Inflammatory macrophage treated with lipopolysaccharide for 1 hour (primary cell): ENCODE measurements around the gene CLK2.
"Not testable (repeated sequence)": the region's sequence is repeated elsewhere in the genome, so short reads cannot be mapped to it uniquely, and the experiment has no call there.

Experiments used
- DNase-seq, 2 donors: peaks; one replicate each; pipeline ENCODE4 v3.0.0-alpha.2; 2020 to 2022

CLK2 gene

GRCh38 chr1:155295942-155296267 lies 22.6 kb upstream of the CLK2 start:
- no peak for DNase-seq

- DNase-seq: no peak
Measured at GRCh38 chr1:155295183-155295941, 22.1 kb upstream of the CLK2 start.

- DNase-seq: no peak
Measured at GRCh38 chr1:155294520-155295182, 21.3 kb upstream of the CLK2 start.

- DNase-seq: no peak
Measured at GRCh38 chr1:155293086-155293749, 19.9 kb upstream of the CLK2 start.

- DNase-seq: not testable (repeated sequence)
Measured at GRCh38 chr1:155291006-155291405, 17.7 kb upstream of the CLK2 start.

- no peak for DNase-seq
Measured at GRCh38 chr1:155287987-155288543, 14.8 kb upstream of the CLK2 start.

GRCh38 chr1:155286544-155286943 lies 13.2 kb upstream of the CLK2 start:
- DNase-seq: no peak

- no peak for DNase-seq
Measured at GRCh38 chr1:155285631-155286044, 12.3 kb upstream of the CLK2 start.

GRCh38 chr1:155285063-155285462 lies 11.8 kb upstream of the CLK2 start:
- DNase-seq: no peak

- no peak for DNase-seq
Measured at GRCh38 chr1:155284476-155284875, 11.2 kb upstream of the CLK2 start.

GRCh38 chr1:155282488-155283091 lies 9.3 kb upstream of the CLK2 start:
- DNase-seq: no peak

- no peak for DNase-seq
Measured at GRCh38 chr1:155279268-155279667, 6.0 kb upstream of the CLK2 start.

GRCh38 chr1:155278689-155279160 lies 5.4 kb upstream of the CLK2 start:
- DNase-seq: no peak

GRCh38 chr1:155277902-155278688 lies 4.8 kb upstream of the CLK2 start:
- peak; percentile 12 to 23 for DNase-seq

- peak; percentile 91 to 98 for DNase-seq
Measured at GRCh38 chr1:155277070-155277901, 4.0 kb upstream of the CLK2 start, which contains the start of gene HCN3. TSS of gene HCN3 (plus strand) at chr1:155277463. CDS start at chr1:155277591, 128 bp downstream.

- peak in 1 of 2 donors; percentile 15 for DNase-seq
Measured at GRCh38 chr1:155272466-155273342, 600 bp downstream of the CLK2 start.

- no peak for DNase-seq
Measured at GRCh38 chr1:155269381-155269780, 3.9 kb downstream of the CLK2 start.

- no peak for DNase-seq
Measured at GRCh38 chr1:155268630-155269029, 4.7 kb downstream of the CLK2 start.

GRCh38 chr1:155267373-155267772 lies 5.9 kb downstream of the CLK2 start:
- no peak for DNase-seq

GRCh38 chr1:155266553-155266952 lies 6.8 kb downstream of the CLK2 start:
- DNase-seq: no peak
